Endometrium (tissue), 2 donors: ENCODE data around the gene GPR89A.
"Not testable (repeated sequence)": the region's sequence is repeated elsewhere in the genome, so short reads cannot be mapped to it uniquely, and the experiment has no call there.

Experiments
- FAIRE-seq: peaks from 2 replicates; lab custom pipeline; 2012; peaks lifted over from hg19 to GRCh38; lab: Jason Lieb, UNC
- donor health status: control.
- donor health status: control.

Gene GPR89A

GRCh38 chr1:145607833-145608733, at the start of gene GPR89A:
Gene GPR89A, plus strand, starts transcription at chr1:145607988. Its CDS starts 146 bp downstream, at chr1:145608134.
- FAIRE-seq, result peak; percentile 94

GRCh38 chr1:145586820-145587219, 21.0 kb upstream of the GPR89A start:
- FAIRE-seq, result not testable (repeated sequence)

- not testable (repeated sequence) for FAIRE-seq
These were observed 17.0 kb upstream of the GPR89A start for GRCh38 chr1:145590806-145591205.

GRCh38 chr1:145592347-145592746, 15.4 kb upstream of the GPR89A start:
- FAIRE-seq, result not testable (repeated sequence)

GRCh38 chr1:145595421-145595820, 12.4 kb upstream of the GPR89A start:
- not testable (repeated sequence) for FAIRE-seq

GRCh38 chr1:145596236-145596635, 11.6 kb upstream of the GPR89A start:
- FAIRE-seq, result not testable (repeated sequence)

- not testable (repeated sequence) for FAIRE-seq
These were observed 8.4 kb upstream of the GPR89A start for GRCh38 chr1:145599426-145599825.

- no peak for FAIRE-seq
These were observed 6.2 kb upstream of the GPR89A start for GRCh38 chr1:145601593-145601992.

- FAIRE-seq, result not testable (repeated sequence)
These were observed 948 bp upstream of the GPR89A start for GRCh38 chr1:145606840-145607239.

- FAIRE-seq, result not testable (repeated sequence)
These were observed 499 bp upstream of the GPR89A start for GRCh38 chr1:145607289-145607688.

- FAIRE-seq, result not testable (repeated sequence)
These were observed 3.0 kb downstream of the GPR89A start for GRCh38 chr1:145610744-145611143.

- FAIRE-seq, result not testable (repeated sequence)
These were observed 12.3 kb downstream of the GPR89A start for GRCh38 chr1:145620073-145620472.

GRCh38 chr1:145622177-145622576, 14.4 kb downstream of the GPR89A start:
- not testable (repeated sequence) for FAIRE-seq

GRCh38 chr1:145636237-145636636, 28.4 kb downstream of the GPR89A start:
- FAIRE-seq, result not testable (repeated sequence)

GRCh38 chr1:145641886-145642285, 34.1 kb downstream of the GPR89A start:
- not testable (repeated sequence) for FAIRE-seq

- not testable (repeated sequence) for FAIRE-seq
These were observed 36.2 kb downstream of the GPR89A start for GRCh38 chr1:145643990-145644389.

GRCh38 chr1:145656245-145656943, 48.6 kb downstream of the GPR89A start:
- FAIRE-seq, result not testable (repeated sequence)

GRCh38 chr1:145662502-145662901, 54.7 kb downstream of the GPR89A start:
- peak; percentile 83 for FAIRE-seq

- not testable (repeated sequence) for FAIRE-seq
These were observed 57.2 kb downstream of the GPR89A start for GRCh38 chr1:145665015-145665414.

GRCh38 chr1:145670995-145671745, 63.4 kb downstream of the GPR89A start:
- FAIRE-seq, result not testable (repeated sequence)

GRCh38 chr1:145673217-145673616, 65.4 kb downstream of the GPR89A start:
- not testable (repeated sequence) for FAIRE-seq

GRCh38 chr1:145684858-145685257, 77.1 kb downstream of the GPR89A start:
- not testable (repeated sequence) for FAIRE-seq
